K562 (cell line): ENCODE data around the gene CAPN2. TPM values are rescaled to one million over a fixed set of nuclear protein-coding genes. Genes with fewer than 3 reads are reported as not detected.

ENCODE experiments used
- ATAC-seq: fragments of 200-7000 bp; cut with Tn5 transposase; 3 replicates; pipeline ENCODE4 v1.9.1; 2020; ENCODE audit warnings: moderate library complexity
- BruUV-seq: library from RNA; stranded (reverse); fragments of 400-500 nt; replicated peaks from 2 replicates; lab custom pipeline; 2021; lab: Mats Ljungman, UMichigan
- CTCF ChIA-PET: fragments of 300-600 bp; formaldehyde crosslinking; extraction: SDS; loops from one replicate; lab custom pipeline; 2021; ENCODE audit warnings: low intra/inter-chr PET ratio; lab: Yijun Ruan, JAX
- POLR2A ChIA-PET: fragments of 300-600, 350-650 bp; sonication (Branson Sonifier 250); formaldehyde crosslinking; extraction: SDS; loops from one replicate; lab custom pipeline; 2021; ENCODE audit warnings: antibody characterized with exemption, inconsistent platforms; lab: Yijun Ruan, JAX
- DNase-seq, 4 experiments: peaks; one replicate each; pipeline versions ENCODE4 v3.0.0 to v3.0.0-alpha.2; 2011 to 2018; ENCODE audit warnings: low spot score in 3 of 4, mixed read lengths in 3 of 4; ENCODE audit errors: extremely low read depth in 1 of 4
- FAIRE-seq: peaks from 2 replicates; lab custom pipeline; 2011; peaks lifted over from hg19 to GRCh38; lab: Jason Lieb, UNC
- H2AFZ ChIP-seq: 2 replicates; pipeline ENCODE4 v1.6.0; 2011; ENCODE audit warnings: low read depth, low read length, control low read depth, inconsistent platforms
- H3K27ac ChIP-seq: fragments of 200-600 bp; 3 replicates; pipeline ENCODE4 v1.8.0; 2011; ENCODE audit warnings: low read depth, mild to moderate bottlenecking, control low read depth, inconsistent platforms, low read length, moderate library complexity, mixed read lengths; ENCODE audit errors: extremely low read depth
- H3K27me3 ChIP-seq, 2 experiments: fragments of 300-600 bp in 1 of 2; 2 replicates in 1 of 2; 3 replicates in 1 of 2; pipeline versions ENCODE4 v1.6.0 to v1.8.0; 2011; ENCODE audit warnings: inconsistent platforms in 2 of 2, low read length in 2 of 2, mild to moderate bottlenecking in 1 of 2, mixed read lengths in 1 of 2, moderate library complexity in 1 of 2; ENCODE audit not compliant: control insufficient read depth in 2 of 2, insufficient read depth in 2 of 2
- H3K36me3 ChIP-seq: fragments of 300-600 bp; 3 replicates; pipeline ENCODE4 v1.8.0; 2011; ENCODE audit warnings: mild to moderate bottlenecking, low read length, inconsistent platforms; ENCODE audit not compliant: control insufficient read depth, insufficient read depth
- H3K4me1 ChIP-seq, 2 experiments: fragments of 200-600 bp in 1 of 2; replicated peaks in 1 of 2; 2 replicates in 1 of 2; 3 replicates in 1 of 2; pipeline versions ENCODE4 v1.5.1 to v1.8.0; 2011; ENCODE audit warnings: inconsistent platforms in 2 of 2, low read length in 2 of 2, mild to moderate bottlenecking in 1 of 2, mixed read lengths in 1 of 2, moderate library complexity in 1 of 2; ENCODE audit not compliant: control insufficient read depth in 2 of 2, insufficient read depth in 2 of 2
- H3K4me2 ChIP-seq: 2 replicates; pipeline ENCODE4 v1.6.1; 2011; ENCODE audit warnings: low read length, control low read depth, inconsistent platforms, mixed read lengths; ENCODE audit not compliant: insufficient read depth
- H3K4me3 ChIP-seq: fragments of 200-600 bp; sonication (generic), shearing (Covaris generic); 2 replicates; pipeline ENCODE4 v1.5.1; 2016; ENCODE audit warnings: control low read depth, inconsistent platforms
- H3K79me2 ChIP-seq: fragments of 200-600 bp; 3 replicates; pipeline ENCODE4 v1.8.0; 2011; ENCODE audit warnings: low read length, inconsistent platforms; ENCODE audit not compliant: control insufficient read depth, insufficient read depth
- H3K9ac ChIP-seq, 2 experiments: 2 replicates each; pipeline versions ENCODE4 v1.6.0 to v1.6.1; 2011; ENCODE audit warnings: low read depth in 2 of 2, low read length in 2 of 2, control low read depth in 1 of 2, inconsistent platforms in 1 of 2, mild to moderate bottlenecking in 1 of 2, mixed read lengths in 1 of 2; ENCODE audit not compliant: insufficient read depth in 1 of 2
- H3K9me1 ChIP-seq: one replicate; pipeline ENCODE4 v1.6.0; 2011; ENCODE audit warnings: inconsistent platforms, mild to moderate bottlenecking, low read length, moderate library complexity; ENCODE audit not compliant: control insufficient read depth, insufficient read depth
- H3K9me3 ChIP-seq: replicated peaks from 2 replicates; pipeline ENCODE4 v1.5.1; 2011; ENCODE audit warnings: low read depth, low read length, inconsistent platforms; ENCODE audit not compliant: control insufficient read depth, insufficient read depth
- H4K20me1 ChIP-seq: replicated peaks from 2 replicates; pipeline ENCODE4 v1.6.1; 2011; ENCODE audit warnings: low read length, inconsistent platforms, mixed read lengths; ENCODE audit not compliant: control insufficient read depth, insufficient read depth
- BRF1 ChIP-seq: IDR thresholded peaks from 3 replicates; pipeline ENCODE4 v1.6.1; 2011; ENCODE audit warnings: borderline replicate concordance, mild to moderate bottlenecking; ENCODE audit not compliant: insufficient read length; ENCODE audit errors: extremely low read depth
- DIDO1 ChIP-seq: fragments of 450-650 bp; IDR thresholded peaks from 2 replicates; pipeline ENCODE4 v1.6.1; 2016; ENCODE audit warnings: low read depth, missing biosample characterization, missing genetic modification characterization
- EGR1 ChIP-seq: fragments of 450-650 bp; conservative IDR thresholded peaks from 2 replicates; pipeline ENCODE4 v1.6.1; 2017; ENCODE audit warnings: mild to moderate bottlenecking
- FOXK1 ChIP-seq: sonication (generic); formaldehyde crosslinking; IDR thresholded peaks from 2 replicates; pipeline ENCODE4 v1.8.0; 2022; ENCODE audit warnings: missing genetic modification reagents, mild to moderate bottlenecking, borderline replicate concordance
- FUS ChIP-seq: fragments of 200-400 bp; formaldehyde crosslinking; optimal IDR thresholded peaks from 2 replicates; pipeline ENCODE3; 2017; ENCODE audit warnings: low read depth, low read length
- GTF2A2 ChIP-seq: IDR thresholded peaks from 2 replicates; pipeline ENCODE4 v1.6.1; 2016; ENCODE audit warnings: mild to moderate bottlenecking, missing genetic modification characterization, missing compliant biosample characterization
- HDAC2 ChIP-seq: fragments of 450-650 bp; IDR thresholded peaks from 2 replicates; pipeline ENCODE4 v1.6.1; 2016; ENCODE audit warnings: mild to moderate bottlenecking
- LARP7 ChIP-seq: fragments of 450-650 bp; IDR thresholded peaks from 2 replicates; pipeline ENCODE4 v1.6.1; 2016
- MED1 ChIP-seq: sonication (generic); formaldehyde crosslinking; IDR thresholded peaks from 2 replicates; pipeline ENCODE4 v1.8.1; 2023; ENCODE audit warnings: missing genetic modification reagents, borderline replicate concordance
- NFIX ChIP-seq: fragments of 250-450 bp; sonication (Bioruptor Pico); IDR thresholded peaks from 2 replicates; pipeline ENCODE4 v1.4.0; 2020; ENCODE audit warnings: low read depth, mild to moderate bottlenecking, moderate library complexity
- SNRNP70 ChIP-seq: fragments of 200-400 bp; formaldehyde crosslinking; optimal IDR thresholded peaks from 2 replicates; pipeline ENCODE3; 2017; ENCODE audit warnings: low read depth, low read length
- YBX1 ChIP-seq: fragments of 450-650 bp; IDR thresholded peaks from 2 replicates; pipeline ENCODE4 v1.7.1; 2016; ENCODE audit warnings: mild to moderate bottlenecking
- ZBED1 ChIP-seq: IDR thresholded peaks from 2 replicates; pipeline ENCODE4 v1.6.1; 2014
- ZNF133 ChIP-seq: fragments of 250-450 bp; sonication (Bioruptor Pico); IDR thresholded peaks from 2 replicates; pipeline ENCODE4 v1.4.0; 2020; ENCODE audit warnings: mild to moderate bottlenecking
- whole genome bisulfite sequencing: fragments of 100-300 bp; shearing (Covaris generic); methylation state at CpG from one replicate; pipeline ENCODE4 v1.1.6; 2016; ENCODE audit warnings: low coverage, mixed read lengths; ENCODE audit not compliant: insufficient coverage; ENCODE audit errors: missing lambda C conversion rate; 5-methylcytosine and 5-hydroxymethylcytosine counted together
- in situ Hi-C: fragments of 300-500 bp; cut with MboI; formaldehyde crosslinking; loops from 4 replicates; pipeline ENCODE4 v1.15.0; 2018; ENCODE audit warnings: inconsistent platforms, mixed read lengths
- intact Hi-C: fragments of 100-400 bp; cut with micrococcal nuclease; formaldehyde crosslinking; loops from 2 replicates; pipeline ENCODE4 v1.14.2; 2022
- polyA plus RNA-seq, 8 experiments: library from polyadenylated mRNA; depleted of rRNA in 4 of 8; stranded (reverse) in 5 of 8; unstranded in 3 of 8; fragments of >200 nt; fragmentation: Nextera tagmentation in 2 of 8; fragmentation: Illumina TruSeq in 1 of 8; extraction: Ambion mirVana in 2 of 8; extraction: Trizol in 1 of 8; gene quantifications; 2 replicates each; pipeline versions ENCODE4 v1.2.1 to v1.2.3, GENCODE V29; 2011 to 2014; ENCODE audit warnings: inconsistent platforms in 1 of 8, missing spikeins in 1 of 8
- total RNA-seq, 7 experiments: library from RNA; depleted of rRNA in 6 of 7; stranded (reverse); fragments of >200 nt in 6 of 7; fragmentation: Illumina TruSeq in 2 of 7; extraction: Trizol in 2 of 7; gene quantifications; 2 replicates each; pipeline versions ENCODE4 v1.2.1 to v1.2.3, GENCODE V29; 2011 to 2021; ENCODE audit warnings: low replicate concordance in 1 of 7
- TF ChIP-seq, protein P1 (sequence below), 2 experiments: fragments of 200-800 bp in 1 of 2; sonication (Bioruptor generic) in 1 of 2; sonication (generic) in 1 of 2; formaldehyde crosslinking in 1 of 2; IDR thresholded peaks in 1 of 2; conservative IDR thresholded peaks in 1 of 2; 2 replicates each; pipeline versions ENCODE4 v1.5.0 to v1.6.1; 2016 to 2020; ENCODE audit warnings: missing compliant biosample characterization in 1 of 2, missing genetic modification characterization in 1 of 2, missing genetic modification reagents in 1 of 2
- TF ChIP-seq, protein P2 (sequence below), 2 experiments: IDR thresholded peaks; 2 replicates each; pipeline ENCODE4 v1.6.1; 2012; ENCODE audit warnings: improper control_type of control experiment in 2 of 2, low read depth in 2 of 2, low read length in 2 of 2, borderline replicate concordance in 1 of 2
- TF ChIP-seq, protein P3 (sequence below): fragments of 250-450 bp; sonication (Bioruptor Pico); IDR thresholded peaks from 2 replicates; pipeline ENCODE4 v1.8.0; 2021; ENCODE audit warnings: mild to moderate bottlenecking, moderate library complexity

Gene CAPN2
- total and polyA plus RNA-seq, 9 of the 15 experiments (the other 6 are each of a cell fraction or from before 2014, with no cell fraction given) = 24.6 to 157 (median 101) TPM

DNA sequence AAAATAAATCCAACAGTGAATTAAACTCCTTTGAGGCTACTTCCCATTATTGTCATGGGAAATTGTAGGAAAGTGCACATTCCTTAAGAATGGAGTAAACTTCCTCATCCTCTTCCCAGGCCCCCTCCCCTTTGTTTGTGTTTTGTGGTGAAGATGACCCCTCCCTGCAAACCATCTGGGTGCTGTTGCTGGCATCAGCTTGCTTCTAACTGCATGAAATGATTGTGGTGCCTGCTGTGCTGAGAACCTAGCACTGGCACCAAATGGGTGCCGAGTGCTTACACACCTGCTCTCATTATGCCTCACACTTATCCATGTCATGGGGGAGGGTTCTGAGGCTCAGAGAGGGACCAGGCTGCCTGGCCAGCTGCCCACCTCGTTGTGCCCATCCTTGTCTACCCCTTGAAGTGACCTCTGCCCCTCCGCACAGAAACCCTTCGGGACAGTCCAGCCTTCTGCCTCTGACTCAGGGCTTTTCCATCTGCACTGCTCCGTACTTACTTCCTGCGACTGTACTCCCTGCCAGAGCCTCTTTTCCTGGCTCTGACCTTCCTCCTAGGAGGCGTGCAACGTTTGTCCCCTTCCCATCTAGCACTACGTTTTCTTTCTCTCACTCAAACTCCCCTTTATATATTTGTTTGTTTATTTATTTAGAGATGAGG, 30.6 kb downstream of the CAPN2 start (continued):
- TF ChIP-seq FUS = no peak
- no peak for TF ChIP-seq YBX1
- TF ChIP-seq GTF2A2 = no peak
- no peak for TF ChIP-seq HDAC2

DNA sequence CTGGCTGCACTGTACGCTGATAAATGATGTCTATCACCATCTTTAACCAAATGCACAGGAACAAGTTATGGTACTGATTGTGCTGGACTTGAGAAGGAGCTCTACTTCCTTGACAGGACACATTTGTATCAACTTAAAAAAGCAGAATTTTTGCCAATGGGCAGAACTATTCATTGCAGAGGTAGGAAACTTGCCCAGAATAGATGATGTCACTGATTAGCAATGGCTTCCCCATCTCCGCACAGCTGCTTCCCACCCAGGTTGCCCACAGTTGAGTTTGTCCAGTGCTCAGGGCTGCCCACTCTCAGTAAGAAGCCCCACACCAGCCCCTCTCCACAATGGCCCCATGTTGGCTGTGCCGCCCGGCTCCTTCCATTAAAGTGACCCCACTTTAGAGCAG, 33.4 kb downstream of the CAPN2 start:
- no peaks in the 10 kb centered on the region for H3K9me1 ChIP-seq
- no TSS peak for BruUV-seq
- no peaks in the 10 kb centered on the region for H3K79me2 ChIP-seq
- intact Hi-C loops (no loop called here), in situ Hi-C loops (no loop called here)
- CTCF ChIA-PET = interaction anchor here (1.2 kb wide), 1 partner anchor 47 kb away, joined by 5 read pairs; no protein-coding TSS in a partner anchor
- H3K27me3 ChIP-seq = no peaks in the 10 kb centered on the region
- peaks cover 68% of the 10 kb centered on the region for H3K36me3 ChIP-seq
- H3K4me2 ChIP-seq = no peak overlapping the region
- DNase-seq (no peak), ATAC-seq (no peak), FAIRE-seq (no peak)
- H3K27ac ChIP-seq = no peak overlapping the region
- WGBS = 92% methylated on average over 4 of the region's 4 CpGs
- no peaks in the 10 kb centered on the region for H3K9me3 ChIP-seq
- H2AFZ ChIP-seq = no peak overlapping the region
- no peak overlapping the region for H3K9ac ChIP-seq
- H3K4me1 ChIP-seq = peaks cover 0 to 13% of the 10 kb centered on the region in 2 experiments; a peak in 2 of 5 replicates
- POLR2A ChIA-PET = interaction anchor here (0.9 to 1.6 kb wide), 3 partner anchors 11 to 26 kb away, joined by 3 to 6 read pairs (median 5); no protein-coding TSS in a partner anchor
- no peaks in the 10 kb centered on the region for H4K20me1 ChIP-seq
- H3K4me3 ChIP-seq = no peak overlapping the region
- no peak for TF ChIP-seq SNRNP70
- no peak for TF ChIP-seq NFIX (CRISPR knock-in tag)
- no peak for TF ChIP-seq DIDO1
- TF ChIP-seq ZBED1 = no peak
- TF ChIP-seq BRF1 = no peak
- TF ChIP-seq LARP7 = no peak
- TF ChIP-seq, protein P1, sequence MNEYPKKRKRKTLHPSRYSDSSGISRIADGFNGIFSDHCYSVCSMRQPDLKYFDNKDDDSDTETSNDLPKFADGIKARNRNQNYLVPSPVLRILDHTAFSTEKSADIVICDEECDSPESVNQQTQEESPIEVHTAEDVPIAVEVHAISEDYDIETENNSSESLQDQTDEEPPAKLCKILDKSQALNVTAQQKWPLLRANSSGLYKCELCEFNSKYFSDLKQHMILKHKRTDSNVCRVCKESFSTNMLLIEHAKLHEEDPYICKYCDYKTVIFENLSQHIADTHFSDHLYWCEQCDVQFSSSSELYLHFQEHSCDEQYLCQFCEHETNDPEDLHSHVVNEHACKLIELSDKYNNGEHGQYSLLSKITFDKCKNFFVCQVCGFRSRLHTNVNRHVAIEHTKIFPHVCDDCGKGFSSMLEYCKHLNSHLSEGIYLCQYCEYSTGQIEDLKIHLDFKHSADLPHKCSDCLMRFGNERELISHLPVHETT (CRISPR knock-in tag; conservative IDR thresholded peaks at IDR 0.05 in 1 of 2, IDR thresholded peaks at IDR 0.05 in 1 of 2) = no peak
- TF ChIP-seq FOXK1 (CRISPR knock-in tag) = no peak
- TF ChIP-seq EGR1 = no peak
- TF ChIP-seq, protein P2, sequence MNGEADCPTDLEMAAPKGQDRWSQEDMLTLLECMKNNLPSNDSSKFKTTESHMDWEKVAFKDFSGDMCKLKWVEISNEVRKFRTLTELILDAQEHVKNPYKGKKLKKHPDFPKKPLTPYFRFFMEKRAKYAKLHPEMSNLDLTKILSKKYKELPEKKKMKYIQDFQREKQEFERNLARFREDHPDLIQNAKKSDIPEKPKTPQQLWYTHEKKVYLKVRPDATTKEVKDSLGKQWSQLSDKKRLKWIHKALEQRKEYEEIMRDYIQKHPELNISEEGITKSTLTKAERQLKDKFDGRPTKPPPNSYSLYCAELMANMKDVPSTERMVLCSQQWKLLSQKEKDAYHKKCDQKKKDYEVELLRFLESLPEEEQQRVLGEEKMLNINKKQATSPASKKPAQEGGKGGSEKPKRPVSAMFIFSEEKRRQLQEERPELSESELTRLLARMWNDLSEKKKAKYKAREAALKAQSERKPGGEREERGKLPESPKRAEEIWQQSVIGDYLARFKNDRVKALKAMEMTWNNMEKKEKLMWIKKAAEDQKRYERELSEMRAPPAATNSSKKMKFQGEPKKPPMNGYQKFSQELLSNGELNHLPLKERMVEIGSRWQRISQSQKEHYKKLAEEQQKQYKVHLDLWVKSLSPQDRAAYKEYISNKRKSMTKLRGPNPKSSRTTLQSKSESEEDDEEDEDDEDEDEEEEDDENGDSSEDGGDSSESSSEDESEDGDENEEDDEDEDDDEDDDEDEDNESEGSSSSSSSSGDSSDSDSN (IDR thresholded peaks at IDR 0.05; ENCODE audit: borderline replicate concordance in 1 of 2, low read depth in 2 of 2, low read length in 2 of 2) = no peak
- no peak for TF ChIP-seq ZNF133 (CRISPR knock-in tag)
- TF ChIP-seq MED1 = no peak
- TF ChIP-seq, protein P3, sequence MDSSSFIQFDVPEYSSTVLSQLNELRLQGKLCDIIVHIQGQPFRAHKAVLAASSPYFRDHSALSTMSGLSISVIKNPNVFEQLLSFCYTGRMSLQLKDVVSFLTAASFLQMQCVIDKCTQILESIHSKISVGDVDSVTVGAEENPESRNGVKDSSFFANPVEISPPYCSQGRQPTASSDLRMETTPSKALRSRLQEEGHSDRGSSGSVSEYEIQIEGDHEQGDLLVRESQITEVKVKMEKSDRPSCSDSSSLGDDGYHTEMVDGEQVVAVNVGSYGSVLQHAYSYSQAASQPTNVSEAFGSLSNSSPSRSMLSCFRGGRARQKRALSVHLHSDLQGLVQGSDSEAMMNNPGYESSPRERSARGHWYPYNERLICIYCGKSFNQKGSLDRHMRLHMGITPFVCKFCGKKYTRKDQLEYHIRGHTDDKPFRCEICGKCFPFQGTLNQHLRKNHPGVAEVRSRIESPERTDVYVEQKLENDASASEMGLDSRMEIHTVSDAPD (CRISPR knock-in tag) = no peak
